Mucosa of descending colon (tissue), 3 donors: ENCODE data around the gene C20orf202. TPM values are rescaled to one million over a fixed set of nuclear protein-coding genes. Genes with fewer than 3 reads are reported as not detected.
"Not testable (repeated sequence)": the region's sequence is repeated elsewhere in the genome, so short reads cannot be mapped to it uniquely, and the experiment has no call there.

Source experiments
- ATAC-seq: fragments of 200-7000 bp; cut with Tn5 transposase; one replicate; pipeline ENCODE4 v1.9.1; 2020; ENCODE audit warnings: mild to moderate bottlenecking, moderate library complexity
- DNase-seq, 3 donors: peaks; one replicate each; pipeline ENCODE4 v3.0.0-alpha.2; 2020
- H3K36me3 ChIP-seq: fragments of 200-600 bp; one replicate; pipeline ENCODE4 v1.8.0; 2021; ENCODE audit warnings: low read depth, mild to moderate bottlenecking
- H3K4me1 ChIP-seq: fragments of 200-600 bp; one replicate; pipeline ENCODE4 v1.8.0; 2021; ENCODE audit warnings: low read depth, mild to moderate bottlenecking
- H3K4me3 ChIP-seq: fragments of 200-600 bp; one replicate; pipeline ENCODE4 v1.8.0; 2021; ENCODE audit warnings: mild to moderate bottlenecking
- H3K9me3 ChIP-seq: fragments of 200-600 bp; one replicate; pipeline ENCODE4 v1.8.0; 2021; ENCODE audit warnings: mild to moderate bottlenecking
- intact Hi-C, 2 donors: fragments of 100-400 bp; cut with DNase I in 1 of 2; cut with micrococcal nuclease in 1 of 2; formaldehyde crosslinking; loops; one replicate each; pipeline versions ENCODE4 v1.11.0 to v1.11.1; 2022; cut with DNase I, micrococcal nuclease
- total RNA-seq, 3 donors: library from RNA; stranded (reverse); fragmentation: NEBNext Ultra II Directional in 2 of 3; extraction: Animal tissue kit (Norgen Biotek cat#: 25700) in 2 of 3; gene quantifications; one replicate each; pipeline versions ENCODE4 v1.2.1 to v1.2.4, GENCODE V29; 2021 to 2023
- TF ChIP-seq, protein P1 (sequence below): fragments of 200-600 bp; IDR thresholded peaks from one replicate; pipeline ENCODE4 v1.8.0; 2022; ENCODE audit warnings: antibody characterized with exemption, mild to moderate bottlenecking
- donor health status: DM: no; HTN: no; CAD: no; lungs with moderate emphysema.
- donor health status: DM: no; HTN: no; CAD: no.
- donor health status: DM: no; HTN: yes; CAD: no.

The C20orf202 gene
- total RNA-seq, 3 donors from 2014 or later, result 0.23 to 0.48 TPM; not detected in 1

GRCh38 chr20:1242099-1242498, 38.8 kb downstream of the C20orf202 start:
- no peaks in the 10 kb centered on the region for H3K36me3 ChIP-seq
- no peaks in the 10 kb centered on the region for H3K4me1 ChIP-seq
- DNase-seq (no peak), ATAC-seq (no peak)
- H3K4me3 ChIP-seq, result no peak overlapping the region
- no peaks in the 10 kb centered on the region for H3K9me3 ChIP-seq
- TF ChIP-seq, protein P1, sequence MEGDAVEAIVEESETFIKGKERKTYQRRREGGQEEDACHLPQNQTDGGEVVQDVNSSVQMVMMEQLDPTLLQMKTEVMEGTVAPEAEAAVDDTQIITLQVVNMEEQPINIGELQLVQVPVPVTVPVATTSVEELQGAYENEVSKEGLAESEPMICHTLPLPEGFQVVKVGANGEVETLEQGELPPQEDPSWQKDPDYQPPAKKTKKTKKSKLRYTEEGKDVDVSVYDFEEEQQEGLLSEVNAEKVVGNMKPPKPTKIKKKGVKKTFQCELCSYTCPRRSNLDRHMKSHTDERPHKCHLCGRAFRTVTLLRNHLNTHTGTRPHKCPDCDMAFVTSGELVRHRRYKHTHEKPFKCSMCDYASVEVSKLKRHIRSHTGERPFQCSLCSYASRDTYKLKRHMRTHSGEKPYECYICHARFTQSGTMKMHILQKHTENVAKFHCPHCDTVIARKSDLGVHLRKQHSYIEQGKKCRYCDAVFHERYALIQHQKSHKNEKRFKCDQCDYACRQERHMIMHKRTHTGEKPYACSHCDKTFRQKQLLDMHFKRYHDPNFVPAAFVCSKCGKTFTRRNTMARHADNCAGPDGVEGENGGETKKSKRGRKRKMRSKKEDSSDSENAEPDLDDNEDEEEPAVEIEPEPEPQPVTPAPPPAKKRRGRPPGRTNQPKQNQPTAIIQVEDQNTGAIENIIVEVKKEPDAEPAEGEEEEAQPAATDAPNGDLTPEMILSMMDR, result no peak
- intact Hi-C loops, result no loop called here

GRCh38 chr20:1242530-1242929, 39.3 kb downstream of the C20orf202 start:
- Histone ChIP-seq H3K36me3 (no peaks in the 10 kb centered on the region), H3K4me1 (no peaks in the 10 kb centered on the region), H3K4me3 (no peak overlapping the region), H3K9me3 (no peaks in the 10 kb centered on the region)
- ATAC-seq (no peak), DNase-seq (no peak)
- intact Hi-C loops, result no loop called here
- TF ChIP-seq, protein P1, result no peak

GRCh38 chr20:1245578-1245977, 42.3 kb downstream of the C20orf202 start:
- no peaks in the 10 kb centered on the region for H3K9me3 ChIP-seq
- ATAC-seq, result no peak
- H3K4me3 ChIP-seq, result no peak overlapping the region
- intact Hi-C loops, result no loop called here
- TF ChIP-seq, protein P1, result no peak
- no peaks in the 10 kb centered on the region for H3K4me1 ChIP-seq
- no peak for DNase-seq
- H3K36me3 ChIP-seq, result no peaks in the 10 kb centered on the region

DNA sequence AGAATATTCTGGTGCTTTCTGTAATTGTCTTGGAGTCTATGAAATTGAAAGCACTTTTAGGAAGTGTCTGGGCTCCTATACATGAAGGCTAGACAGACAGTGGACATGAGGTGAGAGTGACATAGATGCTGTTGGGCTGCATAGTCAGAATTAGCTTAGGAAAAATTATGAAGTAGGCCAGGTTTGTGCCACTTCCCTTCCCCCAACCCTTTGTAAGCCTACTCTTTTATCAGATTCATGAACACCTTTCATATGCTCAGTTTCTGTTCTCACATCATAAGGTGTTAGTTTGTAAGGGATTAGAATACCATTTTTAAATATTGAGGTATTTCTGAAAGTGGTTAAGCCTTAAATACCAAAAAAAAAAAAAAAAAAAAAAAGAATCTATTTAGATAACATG, 44.4 kb downstream of the C20orf202 start:
- ATAC-seq (no peak), DNase-seq (no peak)
- Histone ChIP-seq H3K4me1 (no peaks in the 10 kb centered on the region), H3K9me3 (no peaks in the 10 kb centered on the region), H3K36me3 (no peaks in the 10 kb centered on the region), H3K4me3 (no peak overlapping the region)
- intact Hi-C loops, result no loop called here
- TF ChIP-seq, protein P1, result no peak

DNA sequence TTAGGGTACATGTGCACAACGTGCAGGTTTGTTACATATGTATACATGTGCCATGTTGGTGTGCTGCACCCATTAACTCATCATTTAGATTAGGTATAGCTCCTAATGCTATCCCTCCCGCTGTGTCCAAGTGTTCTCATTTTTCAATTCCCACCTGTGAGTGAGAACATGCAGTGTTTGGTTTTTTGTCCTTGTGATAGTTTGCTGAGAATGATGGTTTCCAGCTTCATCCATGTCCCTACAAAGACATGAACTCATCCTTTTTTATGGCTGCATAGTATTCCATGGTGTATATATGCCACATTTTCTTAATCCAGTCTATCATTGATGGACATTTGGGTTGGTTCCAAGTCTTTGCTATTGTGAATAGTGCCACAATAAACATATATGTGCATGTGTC, 47.0 kb downstream of the C20orf202 start:
- ATAC-seq, H3K9me3 ChIP-seq, DNase-seq, H3K4me3 ChIP-seq, intact Hi-C loops, H3K36me3 ChIP-seq, H3K4me1 ChIP-seq: not testable (repeated sequence)

DNA sequence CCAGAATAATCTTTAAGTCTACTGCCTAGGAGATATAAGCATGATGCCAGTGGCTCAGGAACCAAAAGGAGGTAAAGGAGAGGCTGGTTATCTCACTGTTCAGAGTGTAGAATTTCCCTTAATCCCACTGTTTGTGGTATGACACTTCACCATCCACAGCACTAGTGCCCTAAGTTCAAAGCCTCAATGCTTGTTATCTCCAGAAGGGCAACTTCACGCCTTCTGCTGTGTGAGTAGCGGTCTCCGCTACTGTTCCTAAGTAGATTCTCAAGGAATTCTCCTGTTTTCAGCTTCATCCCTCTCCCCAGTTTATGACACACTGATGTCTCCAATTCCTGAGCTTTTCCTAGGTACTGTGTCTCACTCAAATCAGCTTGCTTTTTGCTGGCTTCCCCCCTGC, 49.2 kb downstream of the C20orf202 start:
- Histone ChIP-seq H3K9me3 (no peaks in the 10 kb centered on the region), H3K4me3 (no peak overlapping the region), H3K36me3 (no peaks in the 10 kb centered on the region), H3K4me1 (no peaks in the 10 kb centered on the region)
- ATAC-seq (no peak), DNase-seq (no peak)
- intact Hi-C loops, result no loop called here
- TF ChIP-seq, protein P1, result no peak
